PC-9 (cell line): ENCODE data around the gene ZNF101. TPM values are rescaled to one million over a fixed set of nuclear protein-coding genes. Genes with fewer than 3 reads are reported as not detected.

Experiments
- BruUV-seq: library from RNA; stranded (reverse); fragments of 400-500 nt; replicated peaks from 2 replicates; lab custom pipeline; 2021; lab: Mats Ljungman, UMichigan
- CTCF ChIA-PET: fragments of 300-600 bp; sonication (Branson Sonifier 250); formaldehyde crosslinking; loops from one replicate; lab custom pipeline; 2022; ENCODE audit warnings: antibody characterized with exemption; lab: Charles Lee
- POLR2A ChIA-PET: fragments of 300-600 bp; sonication (Branson Sonifier 250); formaldehyde crosslinking; loops from one replicate; lab custom pipeline; 2022; ENCODE audit warnings: antibody characterized with exemption; ENCODE audit not compliant: unreplicated experiment; lab: Charles Lee
- DNase-seq, 2 experiments: peaks; one replicate each; pipeline versions ENCODE4 v3.0.0 to v3.0.0-alpha.2; 2015 to 2022; ENCODE audit warnings: mixed read lengths in 1 of 2
- H2AFZ ChIP-seq: fragments of 200-600 bp; sonication (generic); 2 replicates; pipeline ENCODE4 v1.8.1; 2017; ENCODE audit warnings: antibody characterized with exemption
- H3F3A ChIP-seq: fragments of 200-600 bp; sonication (generic); 2 replicates; pipeline ENCODE4 v1.8.1; 2017; ENCODE audit warnings: antibody characterized with exemption, mild to moderate bottlenecking, low read depth; ENCODE audit not compliant: insufficient read depth
- H3K27ac ChIP-seq: fragments of 200-600 bp; sonication (generic); 2 replicates; pipeline ENCODE4 v1.6.1; 2016; ENCODE audit warnings: mixed run types
- H3K27me3 ChIP-seq: fragments of 200-600 bp; sonication (generic); 2 replicates; pipeline ENCODE4 v1.6.1; 2016; ENCODE audit warnings: low read depth, mixed run types; ENCODE audit not compliant: insufficient read depth
- H3K36me3 ChIP-seq: fragments of 200-600 bp; sonication (generic); 2 replicates; pipeline ENCODE4 v1.6.1; 2016; ENCODE audit warnings: low read depth, mixed run types
- H3K4me1 ChIP-seq: fragments of 200-600 bp; sonication (generic); replicated peaks from 2 replicates; pipeline ENCODE4 v1.6.1; 2016; ENCODE audit warnings: mixed run types; ENCODE audit not compliant: insufficient read depth
- H3K4me2 ChIP-seq: fragments of 200-600 bp; sonication (generic); 2 replicates; pipeline ENCODE4 v1.6.1; 2017; ENCODE audit warnings: mixed run types
- H3K4me3 ChIP-seq: fragments of 200-600 bp; sonication (generic); 2 replicates; pipeline ENCODE4 v1.6.1; 2016; ENCODE audit warnings: mixed run types
- H3K79me2 ChIP-seq: fragments of 200-600 bp; sonication (generic); 2 replicates; pipeline ENCODE4 v1.6.1; 2017; ENCODE audit warnings: low read depth, mixed run types
- H3K9me2 ChIP-seq: fragments of 200-600 bp; sonication (generic); 2 replicates; pipeline ENCODE4 v1.8.1; 2017; ENCODE audit warnings: mild to moderate bottlenecking; ENCODE audit not compliant: insufficient read depth
- H3K9me3 ChIP-seq: fragments of 200-600 bp; sonication (generic); 2 replicates; pipeline ENCODE4 v1.8.1; 2016; ENCODE audit warnings: low read depth; ENCODE audit not compliant: insufficient read depth
- H4K20me1 ChIP-seq: fragments of 200-600 bp; sonication (generic); 2 replicates; pipeline ENCODE4 v1.8.1; 2017; ENCODE audit not compliant: insufficient read depth
- EZH2 ChIP-seq: fragments of 200-600 bp; sonication (generic); IDR thresholded peaks from 2 replicates; pipeline ENCODE4 v1.8.0; 2017; ENCODE audit warnings: antibody characterized with exemption, low read depth
- intact Hi-C: fragments of 100-400 bp; cut with micrococcal nuclease; formaldehyde crosslinking; loops from one replicate; pipeline ENCODE4 v1.10.0; 2022; ENCODE audit not compliant: unreplicated experiment
- total RNA-seq: library from RNA; stranded (reverse); gene quantifications from 2 replicates; pipeline ENCODE4 v1.2.3, GENCODE V29; 2021
- TF ChIP-seq, protein P1 (sequence below): fragments of 200-600 bp; sonication (generic); conservative IDR thresholded peaks from 2 replicates; pipeline ENCODE4 v1.6.1; 2017; ENCODE audit warnings: mixed run types, antibody characterized with exemption, mild to moderate bottlenecking, moderate library complexity

ZNF101 gene
- total RNA-seq, 1 experiment from 2014 or later: 9.3 TPM

DNA sequence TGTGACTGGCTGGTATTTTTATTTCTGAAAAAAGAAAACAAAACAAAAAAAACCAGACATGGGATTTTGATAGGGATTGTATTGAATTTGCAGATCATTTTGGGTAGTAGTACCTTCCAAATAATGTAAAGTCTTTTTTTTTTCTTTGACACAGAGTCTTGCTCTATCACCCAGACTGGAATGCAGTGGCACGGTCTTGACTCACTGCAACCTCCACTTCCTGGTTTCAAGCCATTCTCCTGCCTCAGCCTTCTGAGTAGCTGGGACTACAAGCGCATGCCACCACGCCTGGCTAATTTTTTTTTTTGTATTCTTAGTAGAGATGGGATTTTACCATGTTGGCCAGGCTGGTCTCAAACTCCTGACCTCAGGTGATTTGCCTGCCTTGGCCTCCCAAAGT is 4.2 kb downstream of the ZNF101 start:
- Histone ChIP-seq H2AFZ (no peak overlapping the region), H3K36me3 (peaks cover 26% of the 10 kb centered on the region), H4K20me1 (no peaks in the 10 kb centered on the region), H3K9me3 (peaks cover 26% of the 10 kb centered on the region), H3K4me3 (no peak overlapping the region), H3K4me2 (no peak overlapping the region), H3K27ac (no peak overlapping the region), H3K27me3 (no peaks in the 10 kb centered on the region), H3K79me2 (peaks cover 20% of the 10 kb centered on the region), H3K9me2 (no peaks in the 10 kb centered on the region), H3K4me1 (peaks cover 12% of the 10 kb centered on the region; the same call in 1 of the 2 replicates), H3F3A (peaks cover 5% of the 10 kb centered on the region; the same call in 1 of the 2 replicates)
- DNase-seq: no peak
- TF ChIP-seq, protein P1, sequence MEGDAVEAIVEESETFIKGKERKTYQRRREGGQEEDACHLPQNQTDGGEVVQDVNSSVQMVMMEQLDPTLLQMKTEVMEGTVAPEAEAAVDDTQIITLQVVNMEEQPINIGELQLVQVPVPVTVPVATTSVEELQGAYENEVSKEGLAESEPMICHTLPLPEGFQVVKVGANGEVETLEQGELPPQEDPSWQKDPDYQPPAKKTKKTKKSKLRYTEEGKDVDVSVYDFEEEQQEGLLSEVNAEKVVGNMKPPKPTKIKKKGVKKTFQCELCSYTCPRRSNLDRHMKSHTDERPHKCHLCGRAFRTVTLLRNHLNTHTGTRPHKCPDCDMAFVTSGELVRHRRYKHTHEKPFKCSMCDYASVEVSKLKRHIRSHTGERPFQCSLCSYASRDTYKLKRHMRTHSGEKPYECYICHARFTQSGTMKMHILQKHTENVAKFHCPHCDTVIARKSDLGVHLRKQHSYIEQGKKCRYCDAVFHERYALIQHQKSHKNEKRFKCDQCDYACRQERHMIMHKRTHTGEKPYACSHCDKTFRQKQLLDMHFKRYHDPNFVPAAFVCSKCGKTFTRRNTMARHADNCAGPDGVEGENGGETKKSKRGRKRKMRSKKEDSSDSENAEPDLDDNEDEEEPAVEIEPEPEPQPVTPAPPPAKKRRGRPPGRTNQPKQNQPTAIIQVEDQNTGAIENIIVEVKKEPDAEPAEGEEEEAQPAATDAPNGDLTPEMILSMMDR: no peak
- TF ChIP-seq EZH2: no peak
- ChIA-PET CTCF (no interaction called here), POLR2A (interaction anchor here (0.9 kb wide), 1 partner anchor 379 kb away, joined by 7 read pairs; no protein-coding TSS in a partner anchor)
- BruUV-seq: no TSS peak
- intact Hi-C loops: no loop called here

DNA sequence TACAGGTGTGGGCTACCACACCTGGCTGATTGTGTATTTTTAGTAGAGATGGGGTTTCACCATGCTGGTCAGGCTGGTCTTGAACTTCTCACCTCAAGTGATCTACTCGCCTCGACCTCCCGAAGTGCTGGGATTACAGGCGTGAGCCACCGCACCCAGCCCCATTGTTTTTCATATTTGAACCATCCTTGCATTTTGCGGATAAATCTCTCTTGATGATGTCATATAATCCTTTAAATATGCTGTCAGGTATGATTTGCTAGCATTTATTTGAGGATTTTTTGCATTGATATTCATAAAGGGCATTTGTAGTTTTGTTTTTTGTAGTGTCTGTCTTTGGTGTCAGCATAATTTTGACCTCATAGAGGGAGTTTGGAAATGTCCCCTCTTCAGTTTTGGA is 5.7 kb downstream of the ZNF101 start:
- peaks cover 41% of the 10 kb centered on the region for H3K36me3 ChIP-seq

DNA sequence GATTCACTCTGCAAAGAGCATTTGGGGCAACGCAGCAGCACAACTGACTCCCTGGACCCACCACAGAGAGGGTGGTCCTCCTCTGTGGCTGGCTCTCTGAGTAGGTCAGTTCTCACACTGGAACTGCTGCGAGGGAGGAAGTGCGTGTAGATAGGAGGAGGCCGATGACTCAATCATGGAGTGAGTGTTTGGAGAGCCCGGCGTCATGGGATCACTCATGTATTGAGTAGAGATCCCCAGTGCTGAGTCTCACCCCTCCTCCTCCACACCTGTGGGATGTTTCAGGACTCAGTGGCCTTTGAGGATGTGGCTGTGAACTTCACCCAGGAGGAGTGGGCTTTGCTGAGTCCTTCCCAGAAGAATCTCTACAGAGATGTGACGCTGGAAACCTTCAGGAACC is 8.9 kb downstream of the ZNF101 start:
- no TSS peak for BruUV-seq
- peaks cover 54% of the 10 kb centered on the region for H3K36me3 ChIP-seq
- H3F3A ChIP-seq: no peaks in the 10 kb centered on the region
- no peaks in the 10 kb centered on the region for H3K79me2 ChIP-seq
- DNase-seq: no peak
- H3K9me3 ChIP-seq: peaks cover 56% of the 10 kb centered on the region
- no peaks in the 10 kb centered on the region for H3K9me2 ChIP-seq
- no peak overlapping the region for H2AFZ ChIP-seq
- no peak overlapping the region for H3K27ac ChIP-seq
- ChIA-PET CTCF (no interaction called here), POLR2A (no interaction called here)
- no peaks in the 10 kb centered on the region for H4K20me1 ChIP-seq
- intact Hi-C loops: no loop called here
- TF ChIP-seq EZH2: no peak
- TF ChIP-seq, protein P1: no peak
- H3K4me3 ChIP-seq: no peak overlapping the region
- no peaks in the 10 kb centered on the region for H3K4me1 ChIP-seq
- no peak overlapping the region for H3K4me2 ChIP-seq
- H3K27me3 ChIP-seq: no peaks in the 10 kb centered on the region

More for the DNA sequence above, 5.7 kb downstream of the ZNF101 start:
- H3K9me3 ChIP-seq: peaks cover 41% of the 10 kb centered on the region
- H3K9me2 ChIP-seq: no peaks in the 10 kb centered on the region
- no TSS peak for BruUV-seq
- H4K20me1 ChIP-seq: no peaks in the 10 kb centered on the region
- no peak for TF ChIP-seq EZH2
- TF ChIP-seq, protein P1: no peak
- DNase-seq: no peak
- peaks cover 20% of the 10 kb centered on the region for H3K79me2 ChIP-seq
- POLR2A ChIA-PET: no interaction called here
- H3K4me2 ChIP-seq: no peak overlapping the region
- no peak overlapping the region for H3K27ac ChIP-seq
- no peak overlapping the region for H3K4me3 ChIP-seq
- intact Hi-C loops: no loop called here
- CTCF ChIA-PET: no interaction called here
- H3F3A ChIP-seq: no peaks in the 10 kb centered on the region
- H2AFZ ChIP-seq: no peak overlapping the region
- peaks cover 9% of the 10 kb centered on the region; the same call in 1 of the 2 replicates for H3K4me1 ChIP-seq
- H3K27me3 ChIP-seq: no peaks in the 10 kb centered on the region
